Fibroblast of the aortic adventitia (primary cell): Measurements from ENCODE around the gene CAPN13. TPM values are rescaled to one million over a fixed set of nuclear protein-coding genes. Genes with fewer than 3 reads are reported as not detected.

ENCODE experiments used
- DNase-seq: peaks from one replicate; pipeline ENCODE4 v3.0.0-alpha.2; 2010; ENCODE audit warnings: low read depth
- H3K4me3 ChIP-seq: 2 replicates; pipeline ENCODE4 v1.5.1; 2011; ENCODE audit warnings: low read depth, mild to moderate bottlenecking, control low read depth, low read length, moderate library complexity
- total RNA-seq: library from RNA; depleted of rRNA; stranded (reverse); fragments of >200 nt; gene quantifications from 2 replicates; pipeline ENCODE4 v1.2.3, GENCODE V29; 2012; ENCODE audit warnings: low replicate concordance
- TF ChIP-seq, protein P1 (sequence below): IDR thresholded peaks from 2 replicates; pipeline ENCODE4 v1.5.1; 2011; ENCODE audit warnings: mild to moderate bottlenecking, low read length, control low read depth, inconsistent platforms; ENCODE audit not compliant: insufficient read depth

The CAPN13 gene
- total RNA-seq, 1 donor = not detected

DNA sequence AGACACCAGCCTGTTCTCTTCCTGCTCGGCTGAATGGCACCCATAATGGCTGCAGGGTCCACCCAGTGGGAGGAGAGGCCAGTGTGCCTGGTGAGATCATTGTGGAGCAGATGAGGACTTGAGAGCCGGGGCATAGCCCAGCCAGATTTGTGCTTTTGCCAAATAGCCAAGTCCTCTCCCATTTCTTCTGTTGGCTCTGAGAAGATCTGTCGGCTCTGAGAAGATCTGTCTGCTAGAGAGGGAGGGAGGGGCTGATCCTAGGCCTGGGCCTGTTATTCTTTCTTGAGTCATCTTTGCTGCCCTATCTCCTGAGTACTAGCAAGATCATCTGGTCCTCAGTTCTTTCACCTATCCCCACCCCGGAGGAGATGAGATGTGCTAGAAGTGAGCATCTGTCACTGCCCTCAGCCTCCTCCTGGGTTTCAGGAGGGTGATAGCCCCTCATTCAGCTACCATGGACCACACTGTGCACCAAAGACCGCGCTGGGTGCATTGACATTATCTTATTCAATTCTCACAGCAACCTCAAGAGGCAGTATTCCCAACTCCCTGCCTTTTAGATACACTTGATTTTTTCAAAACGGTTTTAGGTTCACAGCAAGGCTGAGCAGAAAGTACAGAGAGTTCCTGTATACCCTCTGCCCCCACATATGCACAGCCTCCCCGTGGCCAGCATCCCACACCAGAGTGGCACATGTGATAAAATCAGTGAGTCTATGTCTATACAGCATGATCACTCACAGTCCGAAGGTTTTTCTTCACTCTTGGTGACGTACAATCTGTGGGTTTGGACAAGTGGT, 98.6 kb downstream of the CAPN13 start:
- TF ChIP-seq, protein P1, sequence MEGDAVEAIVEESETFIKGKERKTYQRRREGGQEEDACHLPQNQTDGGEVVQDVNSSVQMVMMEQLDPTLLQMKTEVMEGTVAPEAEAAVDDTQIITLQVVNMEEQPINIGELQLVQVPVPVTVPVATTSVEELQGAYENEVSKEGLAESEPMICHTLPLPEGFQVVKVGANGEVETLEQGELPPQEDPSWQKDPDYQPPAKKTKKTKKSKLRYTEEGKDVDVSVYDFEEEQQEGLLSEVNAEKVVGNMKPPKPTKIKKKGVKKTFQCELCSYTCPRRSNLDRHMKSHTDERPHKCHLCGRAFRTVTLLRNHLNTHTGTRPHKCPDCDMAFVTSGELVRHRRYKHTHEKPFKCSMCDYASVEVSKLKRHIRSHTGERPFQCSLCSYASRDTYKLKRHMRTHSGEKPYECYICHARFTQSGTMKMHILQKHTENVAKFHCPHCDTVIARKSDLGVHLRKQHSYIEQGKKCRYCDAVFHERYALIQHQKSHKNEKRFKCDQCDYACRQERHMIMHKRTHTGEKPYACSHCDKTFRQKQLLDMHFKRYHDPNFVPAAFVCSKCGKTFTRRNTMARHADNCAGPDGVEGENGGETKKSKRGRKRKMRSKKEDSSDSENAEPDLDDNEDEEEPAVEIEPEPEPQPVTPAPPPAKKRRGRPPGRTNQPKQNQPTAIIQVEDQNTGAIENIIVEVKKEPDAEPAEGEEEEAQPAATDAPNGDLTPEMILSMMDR = peak; percentile 50
- no peak overlapping the region for H3K4me3 ChIP-seq
- DNase-seq = peak; percentile 86

DNA sequence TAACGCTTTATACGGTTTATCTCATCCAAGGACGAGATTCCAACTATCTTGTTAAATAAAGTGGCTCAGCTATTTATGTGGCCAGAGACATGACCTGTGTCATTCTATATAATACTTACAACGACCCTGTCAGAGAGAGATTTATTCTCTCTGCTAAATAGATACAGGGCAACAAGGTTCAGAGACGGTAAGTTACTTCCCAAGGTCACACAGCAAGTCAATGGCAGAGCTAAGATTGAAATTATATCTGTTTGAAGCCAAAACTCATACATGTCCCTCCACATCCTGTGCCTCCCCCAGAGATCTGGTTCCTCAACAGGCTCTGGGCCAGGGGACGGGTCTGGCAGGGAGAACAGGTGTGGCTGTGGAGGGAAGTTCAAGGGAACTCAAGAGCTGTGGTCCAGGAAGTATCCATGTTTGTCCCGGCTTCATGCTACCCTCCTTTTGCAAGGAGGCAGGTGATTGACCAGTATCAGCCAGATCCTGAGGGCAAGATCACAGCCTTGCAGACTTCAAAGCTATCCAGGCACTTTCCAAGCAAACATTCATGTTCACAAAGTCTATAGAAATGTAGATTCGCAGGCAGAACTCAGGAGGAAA, 99.8 kb downstream of the CAPN13 start:
- no peak overlapping the region for H3K4me3 ChIP-seq
- TF ChIP-seq, protein P1 = no peak
- no peak for DNase-seq

DNA sequence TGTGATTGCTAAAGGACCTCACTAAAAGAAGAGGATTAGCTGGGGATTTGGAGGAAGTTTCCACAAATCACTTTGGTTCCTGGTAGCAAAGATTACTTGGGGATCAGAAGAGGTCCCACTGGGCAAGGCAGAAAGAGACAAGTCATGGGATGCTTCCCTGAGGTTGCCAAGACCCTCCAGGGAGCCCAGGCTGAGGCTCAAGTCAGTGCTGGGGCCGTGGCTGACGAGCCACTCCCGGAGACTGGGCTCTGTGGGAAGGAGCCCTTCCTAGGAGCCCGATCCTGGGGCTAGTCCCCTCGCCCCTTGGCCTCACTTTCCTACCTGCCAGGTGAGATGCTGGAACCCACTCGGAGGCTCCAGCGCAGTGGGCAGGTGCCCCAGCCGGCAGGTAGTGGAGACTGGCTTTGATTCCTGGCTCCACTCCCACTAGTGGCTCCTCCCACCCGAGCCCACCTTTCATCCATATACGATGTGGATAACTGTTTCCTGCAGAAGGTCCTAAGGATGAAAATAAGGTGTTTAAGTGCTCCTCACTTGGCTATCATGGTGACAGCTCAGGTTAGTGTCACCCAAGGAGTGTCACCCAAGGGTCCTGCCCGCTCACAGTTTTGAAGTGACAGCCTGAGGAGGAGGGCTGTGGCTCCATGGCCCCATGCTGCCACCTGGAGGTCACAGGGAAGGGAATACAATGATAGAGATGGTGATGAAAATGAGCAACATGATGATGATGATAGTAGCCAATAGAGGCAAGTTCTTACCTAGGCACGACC, 100.5 kb downstream of the CAPN13 start:
- no peak overlapping the region for H3K4me3 ChIP-seq
- DNase-seq = peak; percentile 63
- TF ChIP-seq, protein P1 = peak; percentile 87

DNA sequence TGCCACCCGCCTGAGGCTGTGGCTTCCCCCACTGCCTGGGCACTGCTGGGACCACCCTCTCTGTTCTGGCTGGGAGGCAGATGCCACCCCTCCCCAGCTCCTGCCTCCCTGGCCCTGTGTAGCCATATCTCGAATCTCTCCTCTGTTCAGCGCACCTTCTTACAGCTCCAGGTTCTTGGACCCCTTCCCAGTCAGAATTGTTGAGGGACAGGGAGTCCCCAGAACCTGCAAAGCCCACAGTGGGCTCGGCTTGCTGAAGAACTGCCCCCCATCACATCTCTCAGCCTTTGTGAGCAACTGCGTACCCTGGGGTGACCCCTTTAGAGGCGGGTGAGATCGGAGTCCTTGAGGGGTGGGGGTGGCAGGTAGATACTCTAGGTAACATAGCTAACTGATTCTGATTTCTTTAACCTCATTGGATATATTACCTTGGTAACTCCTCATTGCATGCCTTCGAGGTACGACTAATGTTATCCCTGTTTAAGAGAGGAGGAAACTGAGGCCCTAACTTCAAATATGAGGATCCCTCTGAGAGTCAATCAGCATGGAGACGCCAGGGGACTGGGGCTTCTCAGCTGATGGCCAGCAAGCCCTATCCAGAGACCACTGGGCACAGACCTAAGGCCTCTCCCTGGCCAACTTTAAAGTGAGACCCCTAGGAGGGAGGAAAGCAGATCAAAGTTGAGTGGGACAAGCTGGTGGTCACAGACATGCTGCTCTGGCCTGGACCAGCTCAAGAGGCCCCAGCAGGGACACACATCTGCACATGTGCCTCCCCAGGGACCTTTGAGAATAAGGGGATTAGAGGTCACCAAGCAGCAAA, 101.3 kb downstream of the CAPN13 start:
- DNase-seq = no peak
- no peak overlapping the region for H3K4me3 ChIP-seq
- TF ChIP-seq, protein P1 = no peak

DNA sequence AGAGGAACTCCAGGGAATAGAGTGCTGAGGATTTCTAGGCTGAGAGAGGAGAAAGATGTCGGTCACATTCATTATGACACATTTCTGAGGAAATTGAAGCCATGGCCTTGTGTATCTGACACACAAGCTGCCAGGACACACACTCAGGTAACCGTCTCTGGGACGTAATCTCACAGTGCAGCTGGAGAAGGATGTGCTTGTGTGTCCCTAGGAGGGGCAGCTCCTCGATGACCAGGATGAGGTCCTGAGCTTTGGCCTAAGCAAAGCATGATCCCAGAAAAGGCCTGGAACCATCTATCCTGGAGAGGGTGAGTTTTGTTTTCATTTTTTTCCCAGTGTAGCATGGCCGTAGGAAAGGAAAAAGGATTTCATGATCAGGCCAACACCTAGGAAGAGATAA, 102.2 kb downstream of the CAPN13 start:
- no peak for DNase-seq
- TF ChIP-seq, protein P1 = no peak
- H3K4me3 ChIP-seq = no peak overlapping the region
